ENCODE data around the gene FAF2. TPM values are rescaled to one million over a fixed set of nuclear protein-coding genes. Genes with fewer than 3 reads are reported as not detected.
"Not testable (repeated sequence)": the region's sequence is repeated elsewhere in the genome, so short reads cannot be mapped to it uniquely, and the experiment has no call there.

Gene FAF2
- polyA plus RNA-seq, 2 of the 4 experiments (the other 2 are of a cell fraction), result 42.4 to 90.3 TPM

- TF ChIP-seq TP53 (CRISPR knock-in tag; IDR thresholded peaks at IDR 0.05), result no peak
Observed at GRCh38 chr5:176485176-176485575, 37.0 kb downstream of the FAF2 start (continued).

- H3K4me1 ChIP-seq, result peaks cover 37% of the 10 kb centered on the region
- H3K4me2 ChIP-seq, result no peak overlapping the region
- POLR2A ChIA-PET, result no interaction called here
- 72% methylated on average over 7 of the region's 7 CpGs for WGBS (ENCODE audit: missing lambda C conversion rate)
- DNase-seq (ENCODE audit: low read depth in 1 of 2, low spot score in 1 of 2) (peak in 1 of 2 experiments; percentile 24), FAIRE-seq (no peak), ATAC-seq (peak in 1 of 2 experiments; percentile 36; a peak in 1 of 6 replicates)
- H3K27ac ChIP-seq, result no peak overlapping the region
- no peak for TF ChIP-seq KDM5A (IDR thresholded peaks at IDR 0.05)
- no peak for TF ChIP-seq HOXA7 (CRISPR knock-in tag; IDR thresholded peaks at IDR 0.05)
- TF ChIP-seq ATOH8 (CRISPR knock-in tag; IDR thresholded peaks at IDR 0.05; ENCODE audit: low read depth), result no peak
- TF ChIP-seq HEYL (CRISPR knock-in tag; IDR thresholded peaks at IDR 0.05), result no peak
- TF ChIP-seq ESRRA (IDR thresholded peaks at IDR 0.05; ENCODE audit: borderline replicate concordance, low read length), result no peak
- no peak for TF ChIP-seq PBX3 (IDR thresholded peaks at IDR 0.05)
- no peak for TF ChIP-seq HDAC2 (IDR thresholded peaks at IDR 0.05)
- no peaks in the 10 kb centered on the region for H3K9me3 ChIP-seq
- CTCF ChIA-PET, result interaction anchor here (0.9 to 2.1 kb wide), 5 partner anchors 15 to 39 kb away, joined by 3 to 8 read pairs (median 5); no protein-coding TSS in a partner anchor
- no peak overlapping the region for H3K4me3 ChIP-seq
Observed at GRCh38 chr5:176486189-176486757, 38.1 kb downstream of the FAF2 start.

GRCh38 chr5:176487160-176487559, 39.0 kb downstream of the FAF2 start:
- CTCF ChIA-PET, result interaction anchor here (1.7 to 2.1 kb wide), 3 partner anchors 21 to 953 kb away, joined by 3 to 8 read pairs (median 7); no protein-coding TSS in a partner anchor
- H3K4me3 ChIP-seq; FAIRE-seq; DNase-seq (ENCODE audit: low read depth in 1 of 2, low spot score in 1 of 2); POLR2A ChIA-PET; H3K9me3 ChIP-seq; ATAC-seq; H3K27ac ChIP-seq; H3K4me2 ChIP-seq: not testable (repeated sequence)
- H3K4me1 ChIP-seq, result peaks cover 37% of the 10 kb centered on the region
- 92% methylated on average over 4 of the region's 4 CpGs for WGBS (ENCODE audit: missing lambda C conversion rate)

- no peak overlapping the region for H3K4me3 ChIP-seq
- POLR2A ChIA-PET, result interaction anchor here (1.0 kb wide), 1 partner anchor 41 kb away, joined by 3 read pairs; the partner anchor contains the start of gene FAF2
- WGBS (ENCODE audit: missing lambda C conversion rate), result 50% methylated on average over 1 of the region's 1 CpG
- ATAC-seq (no peak), FAIRE-seq (no peak), DNase-seq (ENCODE audit: low read depth in 1 of 2, low spot score in 1 of 2) (no peak)
- no peaks in the 10 kb centered on the region for H3K9me3 ChIP-seq
- H3K27ac ChIP-seq, result no peak overlapping the region
- CTCF ChIA-PET, result interaction anchor here (1.0 to 2.5 kb wide), 6 partner anchors 12 to 90 kb away, joined by 3 to 7 read pairs (median 4); partner anchors contain the start of genes CLTB and FAF2
- H3K4me1 ChIP-seq, result peaks cover 42% of the 10 kb centered on the region
- H3K4me2 ChIP-seq, result no peak overlapping the region
- TF ChIP-seq HMGXB4 (CRISPR knock-in tag; IDR thresholded peaks at IDR 0.05; ENCODE audit: borderline replicate concordance), result no peak
- TF ChIP-seq HES2 (IDR thresholded peaks at IDR 0.05), result no peak
- no peak for TF ChIP-seq TFCP2L1 (CRISPR knock-in tag; IDR thresholded peaks at IDR 0.05)
- TF ChIP-seq KDM1A (IDR thresholded peaks at IDR 0.05; ENCODE audit: low read depth), result no peak
- no peak for TF ChIP-seq JUNB (IDR thresholded peaks at IDR 0.05)
- TF ChIP-seq MAX (IDR thresholded peaks at IDR 0.05), result no peak
- TF ChIP-seq BCL3 (IDR thresholded peaks at IDR 0.05), result no peak
Observed at GRCh38 chr5:176489077-176489476, 40.9 kb downstream of the FAF2 start.
